ENCODE measurements around the gene MAN2B2. TPM values are rescaled to one million over a fixed set of nuclear protein-coding genes. Genes with fewer than 3 reads are reported as not detected.
"Not testable (repeated sequence)": the region's sequence is repeated elsewhere in the genome, so short reads cannot be mapped to it uniquely, and the experiment has no call there.

Gene MAN2B2
- polyA plus RNA-seq, 12 donors: 5.4 to 19.5 (median 7.5) TPM; not detected in 1

- no peak for DNase-seq
These were observed 39.0 kb downstream of the MAN2B2 start for GRCh38 chr4:6613676-6614651.

GRCh38 chr4:6614701-6615230 lies 39.8 kb downstream of the MAN2B2 start:
- no peak for DNase-seq

- no peak for DNase-seq
These were observed 41.4 kb downstream of the MAN2B2 start for GRCh38 chr4:6616087-6616995.

- no peak for DNase-seq
These were observed 42.3 kb downstream of the MAN2B2 start for GRCh38 chr4:6617246-6617645.

- no peak for DNase-seq
These were observed 43.6 kb downstream of the MAN2B2 start for GRCh38 chr4:6618386-6619115.

DNA sequence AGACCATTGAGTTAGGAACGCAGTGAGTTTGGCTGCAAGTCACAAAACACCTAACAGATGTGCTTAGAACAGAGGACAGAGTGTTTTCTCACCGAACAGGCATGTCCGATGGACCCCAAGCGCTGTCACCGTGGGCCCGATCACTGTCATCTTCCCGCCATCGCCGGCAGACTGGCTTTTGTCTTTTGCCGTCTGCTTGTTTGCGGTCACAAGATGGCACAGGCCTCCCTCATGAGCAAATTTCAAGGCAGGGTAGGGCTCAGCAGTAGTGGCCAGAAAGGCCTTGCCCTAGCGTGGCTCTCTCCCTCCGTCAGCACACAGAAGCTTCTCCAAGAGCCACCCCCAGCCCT lies 44.1 kb downstream of the MAN2B2 start:
- DNase-seq: no peak

DNA sequence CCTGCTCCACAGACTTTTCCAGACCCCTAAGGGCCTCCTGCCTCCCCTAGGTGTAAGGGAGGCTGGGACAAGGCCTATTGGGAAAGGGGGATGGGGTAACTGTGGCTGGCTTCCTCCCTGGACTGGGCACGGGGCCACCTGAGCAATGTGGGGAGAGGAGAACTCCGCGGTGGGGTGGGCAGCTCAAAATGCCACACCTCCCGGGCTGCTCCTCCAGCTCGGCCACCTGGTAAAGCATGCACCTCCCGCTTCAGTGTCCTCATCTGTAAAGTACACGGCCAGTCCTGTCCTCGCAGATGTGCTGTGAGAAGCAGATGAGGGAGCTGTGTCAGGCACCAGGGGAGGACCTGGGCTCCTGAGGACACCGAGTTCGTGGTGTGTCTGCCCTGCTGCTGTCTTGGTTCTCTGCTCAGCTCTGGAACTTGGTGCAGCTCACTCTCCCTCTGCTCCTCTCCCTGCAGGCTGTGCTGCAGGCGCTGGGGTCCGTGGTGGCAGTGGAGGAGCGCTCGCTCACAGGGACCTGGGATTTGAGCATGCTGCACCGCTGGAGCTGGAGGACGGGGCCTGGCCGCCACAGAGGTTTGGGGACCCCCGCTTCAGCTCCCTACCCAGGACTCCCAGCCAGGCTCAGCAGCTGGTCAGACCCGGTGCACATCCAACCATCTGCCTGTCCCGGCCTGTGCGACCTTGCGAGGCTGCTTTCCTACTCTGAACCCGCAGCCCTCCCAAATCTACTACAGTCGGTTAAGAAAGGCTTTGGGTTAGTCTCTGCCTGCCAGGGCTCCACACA lies 44.7 kb downstream of the MAN2B2 start:
- DNase-seq: no peak

GRCh38 chr4:6620296-6620695 lies 45.3 kb downstream of the MAN2B2 start:
- no peak for DNase-seq

- DNase-seq: no peak
These were observed 46.0 kb downstream of the MAN2B2 start for GRCh38 chr4:6620891-6621555.

- DNase-seq: no peak
These were observed 46.6 kb downstream of the MAN2B2 start for GRCh38 chr4:6621556-6621927.

DNA sequence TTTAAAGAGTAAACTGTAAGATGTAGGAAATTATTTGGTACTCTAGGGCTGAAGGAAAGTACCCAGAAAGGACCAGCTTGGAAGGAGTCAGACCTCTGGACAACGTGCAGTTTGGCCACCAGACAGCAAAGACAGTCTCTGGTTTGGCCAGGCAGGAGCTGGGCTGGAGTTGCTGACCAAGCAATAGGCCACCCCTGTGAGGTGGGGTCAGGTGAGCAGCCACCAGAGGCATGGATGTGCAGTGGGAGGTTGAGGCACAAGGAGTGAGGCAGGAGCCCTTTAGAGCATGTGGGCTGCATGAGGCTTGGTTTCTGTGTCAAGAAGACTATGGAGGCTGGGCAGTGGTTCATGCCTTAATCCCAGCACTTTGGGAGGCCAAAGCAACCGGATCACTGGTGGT lies 47.8 kb downstream of the MAN2B2 start:
- no peak for DNase-seq

- DNase-seq: no peak
These were observed 50.3 kb downstream of the MAN2B2 start for GRCh38 chr4:6625256-6625655.

DNA sequence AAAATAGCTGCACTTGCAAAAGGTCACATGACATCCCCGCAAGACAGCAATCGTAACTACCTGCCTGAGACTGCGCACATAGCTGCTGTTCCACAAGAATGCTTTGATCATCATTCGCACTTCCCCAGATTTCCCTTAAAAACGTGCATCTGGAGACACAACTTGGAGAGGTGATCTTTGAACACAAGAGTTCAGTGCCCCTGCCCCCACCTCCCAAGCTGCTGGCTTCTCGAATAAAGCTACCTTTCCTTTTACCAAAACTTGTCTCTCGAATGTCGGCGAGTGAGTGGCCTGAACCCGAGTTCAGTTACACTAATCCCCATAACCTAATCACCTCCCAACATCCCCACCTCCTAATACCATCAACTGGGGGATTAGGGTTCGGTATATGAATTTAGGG lies 51.1 kb downstream of the MAN2B2 start:
- no peak for DNase-seq

DNA sequence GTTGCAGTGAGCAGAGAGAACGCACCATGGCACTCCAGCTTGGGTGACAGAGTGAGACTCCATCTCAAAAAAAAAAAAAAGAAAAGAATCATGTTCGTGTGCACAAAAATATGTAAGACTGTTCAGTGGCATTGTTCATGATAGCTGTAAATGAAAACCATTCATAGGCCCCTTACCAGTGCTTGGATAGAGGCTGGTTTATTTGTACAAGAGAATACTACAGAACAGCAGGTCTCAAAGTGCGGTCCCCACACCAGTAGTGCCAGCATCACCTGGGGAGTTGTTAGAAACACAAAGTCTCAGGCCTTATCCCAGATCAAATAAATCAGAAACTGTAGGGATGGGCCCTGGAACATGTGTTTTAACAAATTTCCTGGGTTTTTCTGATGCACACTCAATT lies 52.8 kb downstream of the MAN2B2 start:
- DNase-seq: no peak

- DNase-seq: not testable (repeated sequence)
These were observed 53.5 kb downstream of the MAN2B2 start for GRCh38 chr4:6628484-6628883.

GRCh38 chr4:6632125-6632524 lies 57.1 kb downstream of the MAN2B2 start:
- no peak for DNase-seq

- no peak for DNase-seq
These were observed 58.3 kb downstream of the MAN2B2 start for GRCh38 chr4:6633091-6633906.

GRCh38 chr4:6634746-6635145 lies 59.8 kb downstream of the MAN2B2 start:
- no peak for DNase-seq

DNA sequence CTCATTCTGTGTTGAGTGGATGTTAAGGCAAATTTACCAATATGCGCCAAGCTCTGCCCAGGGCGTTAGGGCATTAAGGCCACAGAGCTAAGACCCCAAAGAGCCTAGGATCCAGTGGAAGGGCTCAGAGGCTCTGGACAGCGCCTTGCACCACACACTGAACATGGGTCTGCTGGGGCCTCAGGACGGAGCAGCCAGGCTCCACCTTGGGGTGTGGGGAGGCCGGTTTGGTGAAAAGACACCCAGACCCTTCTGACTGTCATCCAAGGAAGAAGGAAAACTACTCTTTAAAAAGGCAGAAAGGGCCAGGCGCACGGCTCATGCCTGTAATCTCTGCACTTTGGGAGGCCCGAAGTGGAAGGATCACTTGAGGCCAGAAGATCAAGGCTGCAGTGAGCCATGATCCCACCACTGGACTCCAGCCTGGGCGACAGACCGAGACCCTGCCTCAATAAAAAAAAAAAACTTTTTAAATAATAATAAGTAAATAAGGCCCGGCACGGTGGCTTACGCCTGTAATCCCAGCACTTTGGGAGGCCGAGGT lies 64.2 kb downstream of the MAN2B2 start:
- DNase-seq: no peak

Measured in muscle of arm (tissue), 12 donors.